GM12873 (cell line): ENCODE data around the gene SEC22A.

Experiments
- TF ChIP-seq, protein P1 (sequence below): IDR thresholded peaks from 2 replicates; pipeline ENCODE4 v1.5.1; 2012; ENCODE audit warnings: low read depth, mild to moderate bottlenecking, moderate library complexity, low read length, control low read depth; ENCODE audit not compliant: insufficient read depth; ENCODE audit errors: missing control alignments

Gene SEC22A

DNA sequence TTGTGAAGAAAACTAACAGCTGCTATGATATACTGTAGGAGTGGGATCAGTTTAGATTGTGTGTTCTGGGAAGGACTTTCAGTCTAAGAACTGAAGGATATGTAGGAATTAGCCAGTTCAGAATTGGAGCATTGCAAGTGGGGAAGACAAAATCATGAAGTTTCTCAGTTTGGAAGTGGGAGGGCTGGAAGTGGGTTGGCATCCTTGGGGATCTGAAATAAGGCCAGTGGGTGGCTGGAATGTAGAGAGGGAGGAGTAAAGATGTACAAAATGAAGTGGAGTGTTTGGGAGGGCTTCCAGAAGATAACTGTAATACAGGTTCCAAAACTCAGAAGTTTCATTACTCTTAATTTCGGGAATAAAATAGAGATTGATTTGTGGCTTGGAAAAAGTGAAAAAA is 17.2 kb downstream of the SEC22A start:
- TF ChIP-seq, protein P1, sequence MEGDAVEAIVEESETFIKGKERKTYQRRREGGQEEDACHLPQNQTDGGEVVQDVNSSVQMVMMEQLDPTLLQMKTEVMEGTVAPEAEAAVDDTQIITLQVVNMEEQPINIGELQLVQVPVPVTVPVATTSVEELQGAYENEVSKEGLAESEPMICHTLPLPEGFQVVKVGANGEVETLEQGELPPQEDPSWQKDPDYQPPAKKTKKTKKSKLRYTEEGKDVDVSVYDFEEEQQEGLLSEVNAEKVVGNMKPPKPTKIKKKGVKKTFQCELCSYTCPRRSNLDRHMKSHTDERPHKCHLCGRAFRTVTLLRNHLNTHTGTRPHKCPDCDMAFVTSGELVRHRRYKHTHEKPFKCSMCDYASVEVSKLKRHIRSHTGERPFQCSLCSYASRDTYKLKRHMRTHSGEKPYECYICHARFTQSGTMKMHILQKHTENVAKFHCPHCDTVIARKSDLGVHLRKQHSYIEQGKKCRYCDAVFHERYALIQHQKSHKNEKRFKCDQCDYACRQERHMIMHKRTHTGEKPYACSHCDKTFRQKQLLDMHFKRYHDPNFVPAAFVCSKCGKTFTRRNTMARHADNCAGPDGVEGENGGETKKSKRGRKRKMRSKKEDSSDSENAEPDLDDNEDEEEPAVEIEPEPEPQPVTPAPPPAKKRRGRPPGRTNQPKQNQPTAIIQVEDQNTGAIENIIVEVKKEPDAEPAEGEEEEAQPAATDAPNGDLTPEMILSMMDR, result no peak

DNA sequence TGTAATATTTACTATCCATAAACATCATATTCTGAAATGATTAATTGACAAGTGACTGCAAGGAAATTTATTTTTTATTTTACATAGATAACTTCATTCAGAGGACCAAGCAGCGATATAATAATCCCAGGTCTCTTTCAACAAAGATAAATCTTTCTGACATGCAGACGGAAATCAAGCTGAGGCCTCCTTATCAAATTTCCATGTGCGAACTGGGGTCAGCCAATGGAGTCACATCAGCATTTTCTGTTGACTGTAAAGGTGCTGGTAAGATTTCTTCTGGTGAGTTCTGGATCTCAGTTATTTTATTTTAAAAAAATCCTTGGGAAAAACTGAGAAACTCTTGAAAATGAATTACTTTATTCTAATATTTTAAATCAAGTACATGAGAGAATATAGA is 23.3 kb downstream of the SEC22A start:
- TF ChIP-seq, protein P1, result no peak

DNA sequence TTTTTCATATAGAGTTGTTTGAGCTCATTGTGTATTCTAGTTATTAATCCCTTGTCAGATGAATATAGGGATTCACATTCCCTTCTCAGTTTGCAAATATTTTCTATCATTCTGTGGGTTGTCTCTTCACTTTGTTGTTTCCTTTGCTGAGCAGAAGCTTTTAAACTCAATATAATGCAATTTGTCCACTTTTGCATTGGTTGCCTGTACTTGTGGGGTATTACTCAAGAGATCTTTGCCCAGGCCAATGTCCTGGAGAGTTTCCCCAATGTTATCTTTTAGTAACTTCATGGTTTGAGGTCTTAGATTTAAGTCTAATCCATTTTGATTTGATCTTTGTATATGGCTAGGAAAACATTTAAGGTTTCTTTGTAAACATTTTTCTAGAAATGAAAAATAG is 24.8 kb downstream of the SEC22A start:
- TF ChIP-seq, protein P1, result no peak

DNA sequence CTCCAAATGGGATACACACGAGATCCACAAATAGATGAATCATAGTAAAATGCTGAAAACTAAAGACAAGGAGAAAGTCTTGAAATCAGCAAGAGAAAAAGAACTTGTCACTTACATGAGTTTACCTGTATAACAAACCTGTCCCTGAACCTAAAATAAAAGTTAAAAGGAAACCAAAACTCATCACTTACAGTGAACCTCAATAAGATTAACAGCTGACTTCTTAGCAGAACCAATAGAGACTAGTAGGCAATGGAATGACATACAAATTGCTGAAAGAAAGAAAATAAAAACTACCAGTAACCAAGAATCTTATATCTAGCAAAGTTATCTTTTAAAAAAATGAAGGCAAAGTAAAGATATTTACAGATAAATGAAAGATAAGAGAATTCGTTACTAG is 27.4 kb downstream of the SEC22A start:
- TF ChIP-seq, protein P1, result no peak

DNA sequence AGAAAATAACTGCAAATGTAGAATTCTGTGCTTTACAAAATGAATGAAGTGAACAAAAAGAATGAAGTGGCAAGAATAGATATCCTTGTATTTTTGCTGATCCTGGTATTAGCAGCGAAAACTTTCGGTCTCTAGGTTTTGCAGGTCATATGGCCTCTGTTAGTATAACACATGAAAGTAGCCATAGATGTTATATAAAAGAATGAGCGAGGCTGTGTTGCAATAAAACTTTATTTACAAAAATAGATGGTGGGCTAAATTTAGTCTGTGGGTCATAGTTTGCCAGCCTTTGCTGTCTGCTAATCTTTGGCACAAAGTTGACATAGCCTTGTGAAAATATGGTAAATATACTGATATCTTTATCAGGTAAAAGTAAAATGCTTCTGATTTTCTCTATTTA is 35.2 kb downstream of the SEC22A start:
- TF ChIP-seq, protein P1, result no peak

DNA sequence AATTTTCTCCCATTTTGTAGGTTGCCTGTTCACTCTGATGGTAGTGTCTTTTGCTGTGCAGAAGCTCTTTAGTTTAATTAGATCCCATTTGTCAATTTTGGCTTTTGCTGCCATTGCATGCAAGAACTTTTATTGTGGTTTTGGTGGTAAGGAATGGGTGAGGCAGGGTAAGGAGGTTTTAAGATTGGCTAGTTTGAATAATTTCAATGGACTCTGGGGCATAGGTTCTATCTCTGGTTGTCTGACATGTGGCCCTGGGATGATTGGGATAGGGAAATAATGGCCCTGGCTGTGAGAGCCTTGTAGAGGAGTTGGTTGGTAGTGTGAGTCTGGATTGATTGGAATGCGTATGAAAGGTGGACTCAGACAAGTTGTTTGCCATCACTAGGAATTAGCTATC is 38.0 kb downstream of the SEC22A start:
- TF ChIP-seq, protein P1, result no peak

DNA sequence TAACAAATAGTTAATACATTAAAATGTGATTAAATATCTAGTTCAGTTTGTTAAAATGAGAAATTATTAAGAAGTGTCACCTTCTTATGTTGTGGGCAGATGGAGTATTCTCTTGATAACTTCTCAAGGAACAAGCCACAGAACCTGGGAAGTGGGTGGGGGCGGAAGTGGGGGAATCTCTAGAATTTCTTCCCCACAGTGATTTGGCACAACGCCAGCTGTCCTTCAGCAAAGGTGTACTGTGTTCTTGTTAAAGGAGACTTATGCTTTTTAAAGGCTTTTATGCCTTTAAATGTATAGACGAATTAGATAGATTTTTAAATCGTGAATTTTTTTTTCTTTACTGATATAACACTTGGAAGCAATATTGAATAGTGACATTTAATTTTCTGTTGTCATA is 42.4 kb downstream of the SEC22A start:
- TF ChIP-seq, protein P1, result no peak
